Smooth muscle cell (in vitro differentiated cells): ENCODE data around the gene TEF. TPM values are rescaled to one million over a fixed set of nuclear protein-coding genes. Genes with fewer than 3 reads are reported as not detected.

Experiments used
- DNase-seq: peaks from one replicate; lab custom pipeline; 2025; ENCODE audit not compliant: unreplicated experiment; lab: John Stamatoyannopoulos, UW
- H2AFZ ChIP-seq: fragments of 200-600 bp; sonication (generic); 2 replicates; pipeline ENCODE4 v1.6.0; 2016; ENCODE audit warnings: antibody characterized with exemption, low read depth, mild to moderate bottlenecking
- H3F3A ChIP-seq: fragments of 200-600 bp; sonication (generic); 2 replicates; pipeline ENCODE4 v1.6.0; 2017; ENCODE audit warnings: antibody characterized with exemption, low read depth
- H3K27ac ChIP-seq: fragments of 200-600 bp; sonication (generic); 2 replicates; pipeline ENCODE4 v1.5.1; 2016; ENCODE audit warnings: low read depth, mild to moderate bottlenecking
- H3K27me3 ChIP-seq: fragments of 200-600 bp; sonication (generic); 2 replicates; pipeline ENCODE4 v1.6.1; 2016; ENCODE audit warnings: low read depth, mild to moderate bottlenecking
- H3K36me3 ChIP-seq: fragments of 200-600 bp; sonication (generic); 2 replicates; pipeline ENCODE4 v1.5.1; 2016; ENCODE audit warnings: low read depth
- H3K4me1 ChIP-seq: fragments of 200-600 bp; sonication (generic); 2 replicates; pipeline ENCODE4 v1.5.1; 2016; ENCODE audit warnings: low read depth
- H3K4me2 ChIP-seq: fragments of 200-600 bp; sonication (generic); 2 replicates; pipeline ENCODE4 v1.6.0; 2016; ENCODE audit warnings: mild to moderate bottlenecking
- H3K4me3 ChIP-seq: fragments of 200-600 bp; sonication (generic); 2 replicates; pipeline ENCODE4 v1.5.1; 2016; ENCODE audit warnings: mild to moderate bottlenecking
- H3K79me2 ChIP-seq: fragments of 200-600 bp; sonication (generic); 2 replicates; pipeline ENCODE4 v1.6.0; 2016; ENCODE audit warnings: low read depth, mild to moderate bottlenecking
- H3K9ac ChIP-seq: fragments of 200-600 bp; sonication (generic); 2 replicates; pipeline ENCODE4 v1.6.0; 2016; ENCODE audit warnings: low read depth
- H3K9me3 ChIP-seq: fragments of 200-600 bp; sonication (generic); replicated peaks from 2 replicates; pipeline ENCODE4 v1.5.1; 2016; ENCODE audit warnings: low read depth
- H4K20me1 ChIP-seq: fragments of 200-600 bp; sonication (generic); 2 replicates; pipeline ENCODE4 v1.6.0; 2016; ENCODE audit warnings: low read depth
- CTCF ChIP-seq: fragments of 200-600 bp; sonication (generic); IDR thresholded peaks from 2 replicates; pipeline ENCODE4 v1.5.1; 2017; ENCODE audit warnings: borderline replicate concordance, mild to moderate bottlenecking, antibody characterized with exemption; ENCODE audit not compliant: insufficient read depth, poor library complexity, severe bottlenecking
- WGBS: methylation state at CpG from one replicate; pipeline ENCODE4 v1.1.7; 2016; ENCODE audit warnings: low lambda C conversion rate; 5-methylcytosine and 5-hydroxymethylcytosine counted together
- polyA plus RNA-seq: library from polyadenylated mRNA; unstranded; fragments of >200 nt; fragmentation: Nextera tagmentation; extraction: Ambion mirVana; gene quantifications from 2 replicates; pipeline ENCODE4 v1.2.1, GENCODE V29; 2016
- total RNA-seq: library from RNA; depleted of rRNA; stranded (reverse); fragments of >200 nt; gene quantifications from 2 replicates; pipeline ENCODE4 v1.2.3, GENCODE V29; 2014

TEF gene
- total and polyA plus RNA-seq, 2 experiments from 2014 or later = 6.4 to 7.6 TPM

GRCh38 chr22:41403532-41404318 is 22.0 kb downstream of the TEF start:
- TF ChIP-seq CTCF = peak; percentile 91
- no peaks in the 10 kb centered on the region for H3K79me2 ChIP-seq
- H3F3A ChIP-seq = no peaks in the 10 kb centered on the region
- no peaks in the 10 kb centered on the region for H3K36me3 ChIP-seq
- no peak overlapping the region for H3K4me3 ChIP-seq
- no peak overlapping the region for H3K27ac ChIP-seq
- no peak overlapping the region for H2AFZ ChIP-seq
- no peaks in the 10 kb centered on the region for H3K27me3 ChIP-seq
- DNase-seq = peak; percentile 48
- no peaks in the 10 kb centered on the region for H4K20me1 ChIP-seq
- no peak overlapping the region for H3K4me2 ChIP-seq
- H3K9ac ChIP-seq = no peak overlapping the region
- 37% methylated on average over 18 of the region's 18 CpGs for WGBS
- no peaks in the 10 kb centered on the region for H3K9me3 ChIP-seq
- H3K4me1 ChIP-seq = no peaks in the 10 kb centered on the region

GRCh38 chr22:41405588-41405987 is 23.8 kb downstream of the TEF start:
- no peak overlapping the region for H3K27ac ChIP-seq
- no peaks in the 10 kb centered on the region for H3K9me3 ChIP-seq
- no peak for TF ChIP-seq CTCF
- H3K4me2 ChIP-seq = no peak overlapping the region
- no peaks in the 10 kb centered on the region for H3K4me1 ChIP-seq
- no peak overlapping the region for H3K4me3 ChIP-seq
- H2AFZ ChIP-seq = no peak overlapping the region
- no peaks in the 10 kb centered on the region for H3K27me3 ChIP-seq
- no peak for DNase-seq
- no peaks in the 10 kb centered on the region for H3K79me2 ChIP-seq
- H3K36me3 ChIP-seq = no peaks in the 10 kb centered on the region
- H4K20me1 ChIP-seq = no peaks in the 10 kb centered on the region
- no peaks in the 10 kb centered on the region for H3F3A ChIP-seq
- 92% methylated on average over 8 of the region's 8 CpGs for WGBS
- no peak overlapping the region for H3K9ac ChIP-seq

GRCh38 chr22:41406410-41406809 is 24.7 kb downstream of the TEF start:
- no peak overlapping the region for H3K4me2 ChIP-seq
- H3K9ac ChIP-seq = no peak overlapping the region
- no peak overlapping the region for H3K27ac ChIP-seq
- H3K9me3 ChIP-seq = no peaks in the 10 kb centered on the region
- no peak overlapping the region for H2AFZ ChIP-seq
- DNase-seq = no peak
- H3K36me3 ChIP-seq = no peaks in the 10 kb centered on the region
- no peaks in the 10 kb centered on the region for H3F3A ChIP-seq
- H3K27me3 ChIP-seq = no peaks in the 10 kb centered on the region
- no peaks in the 10 kb centered on the region for H3K79me2 ChIP-seq
- TF ChIP-seq CTCF = no peak
- H3K4me1 ChIP-seq = no peaks in the 10 kb centered on the region
- no peaks in the 10 kb centered on the region for H4K20me1 ChIP-seq
- H3K4me3 ChIP-seq = no peak overlapping the region

GRCh38 chr22:41407433-41407832 is 25.7 kb downstream of the TEF start:
- Histone ChIP-seq H4K20me1 (no peaks in the 10 kb centered on the region), H3K4me1 (no peaks in the 10 kb centered on the region), H3K9me3 (no peaks in the 10 kb centered on the region), H3K4me2 (no peak overlapping the region), H3K27me3 (no peaks in the 10 kb centered on the region), H2AFZ (no peak overlapping the region), H3K9ac (no peak overlapping the region), H3F3A (no peaks in the 10 kb centered on the region), H3K4me3 (no peak overlapping the region), H3K36me3 (no peaks in the 10 kb centered on the region), H3K79me2 (no peaks in the 10 kb centered on the region), H3K27ac (no peak overlapping the region)
- DNase-seq = no peak
- WGBS = 98% methylated on average over 3 of the region's 3 CpGs
- no peak for TF ChIP-seq CTCF
